SK-N-SH (cell line): Measurements from ENCODE around the gene DDR1. TPM values are rescaled to one million over a fixed set of nuclear protein-coding genes. Genes with fewer than 3 reads are reported as not detected.

Experiments used
- CTCF ChIA-PET: fragments of 300-600, 350-600 bp; formaldehyde crosslinking; extraction: SDS; loops from one replicate; lab custom pipeline; 2021; lab: Yijun Ruan, JAX
- POLR2A ChIA-PET: fragments of 350-600 bp; sonication (Branson Sonifier 250); formaldehyde crosslinking; extraction: SDS; loops from one replicate; lab custom pipeline; 2020; ENCODE audit warnings: antibody characterized with exemption, inconsistent platforms; lab: Yijun Ruan, JAX
- DNase-seq: peaks from one replicate; pipeline ENCODE4 v3.0.0; 2012
- H2AFZ ChIP-seq: fragments of 200-600 bp; sonication (generic); 2 replicates; pipeline ENCODE4 v1.8.1; 2016; ENCODE audit warnings: antibody characterized with exemption, mild to moderate bottlenecking, low read depth
- H3F3A ChIP-seq: fragments of 200-600 bp; sonication (generic); replicated peaks from 2 replicates; pipeline ENCODE3; 2016; ENCODE audit warnings: antibody characterized with exemption, mild to moderate bottlenecking; ENCODE audit not compliant: insufficient read depth
- H3K27ac ChIP-seq, 2 experiments: fragments of 200-500 bp in 1 of 2; fragments of 200-600 bp in 1 of 2; sonication (Bioruptor generic) in 1 of 2; sonication (generic), shearing (Covaris generic) in 1 of 2; 2 replicates each; pipeline versions ENCODE4 v1.5.1 to v1.6.1; 2014 to 2016; ENCODE audit warnings: low read depth in 2 of 2, inconsistent platforms in 1 of 2, low read length in 1 of 2, mild to moderate bottlenecking in 1 of 2, mixed read lengths in 1 of 2
- H3K27me3 ChIP-seq: fragments of 200-600 bp; sonication (generic), shearing (Covaris generic); 2 replicates; pipeline ENCODE4 v1.6.1; 2016; ENCODE audit warnings: mixed run types; ENCODE audit not compliant: insufficient read depth
- H3K36me3 ChIP-seq, 2 experiments: fragments of 200-500 bp in 1 of 2; fragments of 200-600 bp in 1 of 2; sonication (Bioruptor generic) in 1 of 2; sonication (generic) in 1 of 2; replicated peaks in 1 of 2; 2 replicates each; pipeline versions ENCODE3 to v1.5.1; 2014 to 2016; ENCODE audit warnings: low read length in 1 of 2, mild to moderate bottlenecking in 1 of 2; ENCODE audit not compliant: insufficient read depth in 2 of 2, control insufficient read depth in 1 of 2
- H3K4me1 ChIP-seq, 2 experiments: fragments of 200-500 bp in 1 of 2; fragments of 200-600 bp in 1 of 2; sonication (Bioruptor generic) in 1 of 2; sonication (generic), shearing (Covaris generic) in 1 of 2; 2 replicates each; pipeline versions ENCODE4 v1.5.1 to v1.6.1; 2014 to 2016; ENCODE audit warnings: low read depth in 1 of 2, low read length in 1 of 2, mixed run types in 1 of 2; ENCODE audit not compliant: insufficient read depth in 2 of 2, control insufficient read depth in 1 of 2
- H3K4me2 ChIP-seq: fragments of 200-600 bp; sonication (generic), shearing (Covaris generic); 2 replicates; pipeline ENCODE4 v1.6.1; 2017; ENCODE audit warnings: mixed run types
- H3K4me3 ChIP-seq, 2 experiments: fragments of 200-500 bp in 1 of 2; fragments of 200-600 bp in 1 of 2; sonication (Bioruptor generic) in 1 of 2; sonication (generic), shearing (Covaris generic) in 1 of 2; 2 replicates each; pipeline versions ENCODE4 v1.5.1 to v1.8.1; 2014 to 2016; ENCODE audit warnings: low read depth in 2 of 2, inconsistent platforms in 1 of 2, low read length in 1 of 2, mild to moderate bottlenecking in 1 of 2, mixed read lengths in 1 of 2, moderate library complexity in 1 of 2
- H3K79me2 ChIP-seq: fragments of 200-600 bp; sonication (generic); 2 replicates; pipeline ENCODE4 v1.8.1; 2017; ENCODE audit warnings: mild to moderate bottlenecking; ENCODE audit not compliant: insufficient read depth
- H3K9ac ChIP-seq: fragments of 200-600 bp; sonication (generic); 2 replicates; pipeline ENCODE4 v1.6.1; 2017; ENCODE audit warnings: mixed run types
- H3K9me2 ChIP-seq: fragments of 200-600 bp; sonication (generic); 2 replicates; pipeline ENCODE4 v1.6.1; 2017; ENCODE audit warnings: mixed run types
- H3K9me3 ChIP-seq: fragments of 200-600 bp; sonication (generic); 2 replicates; pipeline ENCODE4 v1.6.1; 2017; ENCODE audit warnings: mixed run types, mild to moderate bottlenecking, moderate library complexity
- H4K20me1 ChIP-seq: fragments of 200-600 bp; sonication (generic); 2 replicates; pipeline ENCODE4 v1.6.1; 2017; ENCODE audit warnings: mild to moderate bottlenecking, mixed run types; ENCODE audit not compliant: insufficient read depth
- CHD2 ChIP-seq: fragments of 150-350 bp; IDR thresholded peaks from 2 replicates; pipeline ENCODE4 v1.6.1; 2018; ENCODE audit warnings: low read length; ENCODE audit not compliant: partially characterized antibody
- CTCF ChIP-seq: fragments of 200-600 bp; sonication (generic); IDR thresholded peaks from 2 replicates; pipeline ENCODE4 v1.6.1; 2017; ENCODE audit warnings: antibody characterized with exemption, mild to moderate bottlenecking, moderate library complexity
- ELF1 ChIP-seq: IDR thresholded peaks from 2 replicates; pipeline ENCODE4 v1.4.0; 2012
- EZH2phosphoT487 ChIP-seq: fragments of 200-600 bp; sonication (generic); IDR thresholded peaks from 2 replicates; pipeline ENCODE4 v1.6.1; 2017; ENCODE audit warnings: low read depth, mixed run types, mild to moderate bottlenecking, antibody characterized with exemption, moderate library complexity, borderline replicate concordance
- FOSL2 ChIP-seq: IDR thresholded peaks from 2 replicates; pipeline ENCODE4 v1.4.0; 2012; ENCODE audit warnings: low read depth, mild to moderate bottlenecking, moderate library complexity, borderline replicate concordance
- FOXM1 ChIP-seq: IDR thresholded peaks from 2 replicates; pipeline ENCODE4 v1.4.0; 2012; ENCODE audit warnings: low read depth, mild to moderate bottlenecking
- GABPA ChIP-seq: IDR thresholded peaks from 2 replicates; pipeline ENCODE4 v1.4.0; 2012; ENCODE audit warnings: low read depth, mild to moderate bottlenecking
- GATA2 ChIP-seq: sonication (generic); formaldehyde crosslinking; IDR thresholded peaks from 2 replicates; pipeline ENCODE4 v1.5.0; 2020; ENCODE audit warnings: mild to moderate bottlenecking, missing genetic modification reagents
- MAX ChIP-seq: IDR thresholded peaks from 2 replicates; pipeline ENCODE4 v1.4.0; 2012; ENCODE audit warnings: low read depth
- MEF2A ChIP-seq: IDR thresholded peaks from 2 replicates; pipeline ENCODE4 v1.4.0; 2012; ENCODE audit warnings: low read depth, borderline replicate concordance
- MXI1 ChIP-seq: IDR thresholded peaks from 2 replicates; pipeline ENCODE4 v1.6.1; 2012; ENCODE audit warnings: mild to moderate bottlenecking, low read depth, low read length, improper control_type of control experiment
- POLR2AphosphoS5 ChIP-seq: IDR thresholded peaks from 2 replicates; pipeline ENCODE4 v1.6.1; 2012; ENCODE audit warnings: low read depth, low read length
- RFX5 ChIP-seq: IDR thresholded peaks from 2 replicates; pipeline ENCODE4 v1.6.1; 2012; ENCODE audit warnings: mild to moderate bottlenecking, improper control_type of control experiment, low read length
- SIN3A ChIP-seq: IDR thresholded peaks from 2 replicates; pipeline ENCODE4 v1.6.1; 2012; ENCODE audit warnings: low read depth, mild to moderate bottlenecking, low read length, moderate library complexity, borderline replicate concordance
- SMC3 ChIP-seq: IDR thresholded peaks from 2 replicates; pipeline ENCODE4 v1.6.1; 2012; ENCODE audit warnings: low read depth, low read length, improper control_type of control experiment
- TCF12 ChIP-seq: IDR thresholded peaks from 2 replicates; pipeline ENCODE4 v1.4.0; 2012
- YY1 ChIP-seq: IDR thresholded peaks from 2 replicates; pipeline ENCODE4 v1.4.0; 2012; ENCODE audit warnings: low read depth, mild to moderate bottlenecking
- ZBTB33 ChIP-seq: IDR thresholded peaks from 2 replicates; pipeline ENCODE4 v1.4.0; 2012; ENCODE audit warnings: low read depth, borderline replicate concordance
- WGBS: methylation state at CpG from one replicate; pipeline ENCODE4 v1.1.6; 2017; ENCODE audit warnings: low lambda C conversion rate; 5-methylcytosine and 5-hydroxymethylcytosine counted together
- polyA plus RNA-seq, 3 experiments: library from polyadenylated mRNA; depleted of rRNA; stranded (reverse); fragments of >200 nt; gene quantifications; 2 replicates each; pipeline ENCODE4 v1.2.3, GENCODE V29; 2012

DDR1 gene
- polyA plus RNA-seq, 1 of the 3 experiments (the other 2 are of a cell fraction), result 52.8 TPM

- no peak overlapping the region for H3K4me3 ChIP-seq
- H3F3A ChIP-seq, result no peaks in the 10 kb centered on the region
- ChIA-PET POLR2A (no interaction called here), CTCF (interaction anchor here (1.0 kb wide), 2 partner anchors 11 to 15 kb away, joined by 3 to 6 read pairs; no protein-coding TSS in a partner anchor)
- WGBS, result 71% methylated on average over 10 of the region's 10 CpGs
- TF ChIP-seq CHD2, result no peak
- TF ChIP-seq ELF1, result no peak
- TF ChIP-seq GATA2 (CRISPR knock-in tag), result no peak
- no peak for TF ChIP-seq FOXM1
- no peak for TF ChIP-seq GABPA
- no peak for TF ChIP-seq MAX
- no peak for TF ChIP-seq EZH2phosphoT487
- TF ChIP-seq POLR2AphosphoS5, result no peak
- TF ChIP-seq MXI1, result no peak
- no peak for TF ChIP-seq SIN3A
- no peak for TF ChIP-seq CTCF
- no peak for TF ChIP-seq SMC3
- no peak for TF ChIP-seq MEF2A
- no peak for TF ChIP-seq FOSL2
- TF ChIP-seq RFX5, result no peak
- TF ChIP-seq ZBTB33, result no peak
- TF ChIP-seq YY1, result no peak
- no peak for TF ChIP-seq TCF12
- no peak overlapping the region for H3K27ac ChIP-seq
- H3K9ac ChIP-seq, result no peak overlapping the region
- no peak overlapping the region for H3K4me2 ChIP-seq
- no peak overlapping the region for H2AFZ ChIP-seq
- no peak for DNase-seq
- no peaks in the 10 kb centered on the region for H4K20me1 ChIP-seq
- no peaks in the 10 kb centered on the region for H3K9me3 ChIP-seq
- H3K27me3 ChIP-seq, result no peaks in the 10 kb centered on the region
- no peaks in the 10 kb centered on the region for H3K9me2 ChIP-seq
- H3K36me3 ChIP-seq, result no peaks in the 10 kb centered on the region
- no peaks in the 10 kb centered on the region for H3K4me1 ChIP-seq
- H3K79me2 ChIP-seq, result no peaks in the 10 kb centered on the region
Measured at GRCh38 chr6:30862156-30862875, 22.0 kb upstream of the DDR1 start.
